ENCODE data around the gene SPATC1L. TPM values are rescaled to one million over a fixed set of nuclear protein-coding genes. Genes with fewer than 3 reads are reported as not detected.
A peak's percentile ranks its signal among the peaks of the same experiment; 100 is the strongest.

Gene SPATC1L
- total RNA-seq, 2 donors from 2014 or later, result 4.4 to 9.6 TPM

DNA sequence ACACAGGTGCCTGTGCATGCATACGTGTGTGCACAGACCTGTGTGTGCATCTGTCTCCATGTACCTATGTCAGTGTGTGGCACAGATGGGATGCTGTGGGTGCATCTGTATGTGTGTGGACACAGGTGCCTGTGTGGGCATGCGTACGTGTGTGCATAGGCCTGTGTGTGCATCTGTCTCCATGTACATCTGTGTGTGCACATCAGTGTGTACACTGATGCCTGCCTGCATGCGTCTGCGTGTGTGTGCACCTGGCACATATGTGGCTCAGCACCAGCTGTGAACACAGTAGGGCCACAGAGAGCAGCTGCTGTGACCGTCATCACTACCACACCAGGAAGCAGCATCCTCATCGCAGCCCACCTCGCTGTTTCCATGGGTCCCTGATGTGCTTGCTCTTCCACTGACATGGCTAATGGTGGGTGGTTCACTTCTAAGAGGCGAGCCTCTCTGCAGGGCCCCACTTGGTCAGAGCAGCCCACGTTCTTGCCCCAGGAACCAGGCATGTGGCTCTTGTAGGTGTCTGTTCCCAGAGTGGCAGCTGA, 9.6 kb upstream of the SPATC1L start:
- no peak overlapping the region for H3K27ac ChIP-seq
- H3K27me3 ChIP-seq, result no peaks in the 10 kb centered on the region
- DNase-seq (no peak), ATAC-seq (no peak)
- WGBS, 2 donors, result 91 to 98% methylated on average over 8 to 10 of the region's 10 CpGs
- no peaks in the 10 kb centered on the region for H3K4me1 ChIP-seq
- no peaks in the 10 kb centered on the region for H3K9me3 ChIP-seq
- TF ChIP-seq, protein P1, sequence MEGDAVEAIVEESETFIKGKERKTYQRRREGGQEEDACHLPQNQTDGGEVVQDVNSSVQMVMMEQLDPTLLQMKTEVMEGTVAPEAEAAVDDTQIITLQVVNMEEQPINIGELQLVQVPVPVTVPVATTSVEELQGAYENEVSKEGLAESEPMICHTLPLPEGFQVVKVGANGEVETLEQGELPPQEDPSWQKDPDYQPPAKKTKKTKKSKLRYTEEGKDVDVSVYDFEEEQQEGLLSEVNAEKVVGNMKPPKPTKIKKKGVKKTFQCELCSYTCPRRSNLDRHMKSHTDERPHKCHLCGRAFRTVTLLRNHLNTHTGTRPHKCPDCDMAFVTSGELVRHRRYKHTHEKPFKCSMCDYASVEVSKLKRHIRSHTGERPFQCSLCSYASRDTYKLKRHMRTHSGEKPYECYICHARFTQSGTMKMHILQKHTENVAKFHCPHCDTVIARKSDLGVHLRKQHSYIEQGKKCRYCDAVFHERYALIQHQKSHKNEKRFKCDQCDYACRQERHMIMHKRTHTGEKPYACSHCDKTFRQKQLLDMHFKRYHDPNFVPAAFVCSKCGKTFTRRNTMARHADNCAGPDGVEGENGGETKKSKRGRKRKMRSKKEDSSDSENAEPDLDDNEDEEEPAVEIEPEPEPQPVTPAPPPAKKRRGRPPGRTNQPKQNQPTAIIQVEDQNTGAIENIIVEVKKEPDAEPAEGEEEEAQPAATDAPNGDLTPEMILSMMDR (IDR thresholded peaks at IDR 0.05), result no peak
- no peak for TF ChIP-seq POLR2A (IDR thresholded peaks at IDR 0.05)
- H3K36me3 ChIP-seq (replicated peaks in 1 of 2; ENCODE audit: insufficient read depth in 1 of 2, low read depth in 2 of 2), result peaks cover 0 to 31% of the 10 kb centered on the region in 2 donors
- H3K4me3 ChIP-seq, result no peak overlapping the region
- intact Hi-C loops (cut with DNase I), result no loop called here

DNA sequence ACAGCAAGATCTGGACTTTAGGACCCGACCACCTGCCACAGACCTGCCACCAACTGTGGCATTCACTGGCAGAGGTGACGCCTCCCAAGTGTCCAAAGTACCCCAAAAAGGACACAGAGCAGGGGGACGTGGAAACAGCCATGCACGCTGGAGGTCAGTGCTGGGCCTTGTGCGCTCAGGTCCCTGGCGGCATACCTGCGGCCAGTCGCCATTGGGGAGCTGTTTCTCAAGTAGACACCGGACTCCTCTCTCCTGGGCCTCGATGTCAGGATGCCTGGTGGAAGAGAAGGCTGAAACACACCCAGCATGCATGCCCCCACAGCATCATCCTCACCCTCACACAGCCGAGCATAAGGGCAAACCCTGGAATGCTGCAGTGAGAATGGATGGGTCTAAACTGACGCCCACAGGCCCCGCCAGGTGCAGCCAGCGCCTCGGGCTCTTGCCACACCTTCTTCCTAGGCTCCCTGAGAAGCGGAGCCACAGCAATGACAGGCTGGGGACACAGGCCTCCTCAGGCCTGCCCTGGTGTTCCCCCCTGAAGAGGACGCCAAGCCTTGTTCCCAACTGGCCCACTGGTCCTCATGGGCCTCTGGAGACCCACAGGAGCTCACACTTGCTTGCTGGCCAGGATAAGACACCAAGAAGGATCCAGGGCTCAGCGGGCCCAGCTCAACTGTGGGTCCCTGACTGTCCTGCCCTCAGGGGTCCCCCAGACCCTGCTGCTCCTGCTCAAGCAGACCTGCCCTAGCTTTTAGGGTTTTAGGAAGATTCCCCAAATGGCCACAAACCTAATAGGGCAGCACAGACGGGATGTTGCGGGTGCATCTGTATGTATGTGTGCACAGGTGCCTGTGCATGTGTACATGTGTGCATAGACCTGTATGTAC, 7.7 kb upstream of the SPATC1L start:
- H3K4me1 ChIP-seq, result no peaks in the 10 kb centered on the region
- TF ChIP-seq, protein P1 (IDR thresholded peaks at IDR 0.05), result no peak
- H3K9me3 ChIP-seq, result no peaks in the 10 kb centered on the region
- DNase-seq (peak in 1 of 4 donors; percentile 9), ATAC-seq (no peak)
- WGBS, 2 donors, result 90 to 98% methylated on average over 4 to 20 of the region's 20 CpGs
- H3K4me3 ChIP-seq, result no peak overlapping the region
- intact Hi-C loops (cut with DNase I), result no loop called here
- H3K36me3 ChIP-seq (replicated peaks in 1 of 2; ENCODE audit: insufficient read depth in 1 of 2, low read depth in 2 of 2), result peaks cover 0 to 31% of the 10 kb centered on the region in 2 donors
- H3K27me3 ChIP-seq, result no peaks in the 10 kb centered on the region
- no peak overlapping the region for H3K27ac ChIP-seq

DNA sequence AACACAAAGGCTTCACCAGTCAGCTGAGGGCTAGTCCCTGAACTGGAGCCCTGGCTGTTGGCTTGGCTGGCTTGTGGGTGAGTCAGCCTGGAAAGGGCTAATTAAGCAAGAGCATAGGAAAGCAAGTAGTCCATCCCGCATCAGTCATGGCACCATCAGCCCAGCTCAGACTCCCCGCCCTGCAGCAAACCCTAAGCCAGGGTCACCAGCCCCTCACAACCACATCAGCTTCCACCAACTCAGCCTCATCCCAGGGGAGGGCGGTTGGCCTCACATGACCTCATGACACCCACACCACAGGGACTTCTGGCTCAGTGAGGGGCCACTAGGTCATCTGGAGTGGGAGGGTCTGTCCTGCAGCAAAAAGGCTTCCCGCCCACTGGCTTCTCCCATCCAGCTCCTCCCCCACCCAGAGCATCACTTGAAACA, 7.0 kb upstream of the SPATC1L start:
- peak; percentile 24 for ATAC-seq
- peak in 2 of 4 donors; percentile 16 to 29 for DNase-seq
- H3K4me1 ChIP-seq, result no peaks in the 10 kb centered on the region
- H3K27ac ChIP-seq, result no peak overlapping the region
- no peaks in the 10 kb centered on the region for H3K9me3 ChIP-seq
- intact Hi-C loops (cut with DNase I), result no loop called here
- no peaks in the 10 kb centered on the region for H3K27me3 ChIP-seq
- 83 to 97% methylated on average over 3 to 4 of the region's 4 CpGs for WGBS, 2 donors
- peaks cover 0 to 26% of the 10 kb centered on the region in 2 donors for H3K36me3 ChIP-seq (replicated peaks in 1 of 2; ENCODE audit: insufficient read depth in 1 of 2, low read depth in 2 of 2)
- TF ChIP-seq POLR2A (IDR thresholded peaks at IDR 0.05), result no peak
- TF ChIP-seq, protein P1 (IDR thresholded peaks at IDR 0.05), result no peak
- H3K4me3 ChIP-seq, result no peak overlapping the region

DNA sequence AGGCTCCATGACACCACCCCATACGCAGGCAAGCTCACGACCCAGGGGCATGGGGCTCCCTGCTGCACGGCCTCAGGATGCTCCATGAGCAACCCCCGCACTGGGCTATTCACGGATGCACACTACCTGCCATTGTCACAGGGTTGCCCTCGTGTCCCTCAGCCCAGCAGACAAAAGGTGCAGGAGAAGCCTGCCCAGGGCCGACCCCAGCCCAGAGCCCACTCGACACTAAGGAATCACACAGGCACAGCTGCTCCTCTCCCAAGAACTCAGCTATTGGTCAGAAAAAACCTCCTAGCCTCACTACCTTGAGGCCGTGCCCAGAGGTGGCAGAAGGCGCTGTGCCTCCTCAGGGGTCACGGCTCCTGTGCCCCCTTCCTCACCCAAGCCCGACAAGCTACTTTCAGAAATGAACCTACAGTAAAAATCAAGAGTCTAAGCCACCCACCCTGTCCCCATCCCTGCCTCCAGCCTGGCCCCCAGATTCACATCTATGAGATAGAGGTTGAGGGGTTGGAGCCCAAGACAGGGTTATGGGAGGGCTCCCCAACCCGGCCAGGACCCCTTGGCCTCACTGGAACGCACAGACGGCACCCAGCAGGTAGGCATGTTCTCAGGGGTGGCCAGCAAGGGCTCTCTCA, 6.4 kb upstream of the SPATC1L start:
- no peak overlapping the region for H3K27ac ChIP-seq
- TF ChIP-seq POLR2A (IDR thresholded peaks at IDR 0.05), result no peak
- TF ChIP-seq, protein P1 (IDR thresholded peaks at IDR 0.05), result no peak
- ATAC-seq, result no peak

More for the DNA sequence above, 6.4 kb upstream of the SPATC1L start:
- no peak overlapping the region for H3K4me3 ChIP-seq
- DNase-seq, result no peak
- no peaks in the 10 kb centered on the region for H3K4me1 ChIP-seq
- no peaks in the 10 kb centered on the region for H3K27me3 ChIP-seq
- H3K9me3 ChIP-seq, result no peaks in the 10 kb centered on the region
- 84 to 98% methylated on average over 10 to 14 of the region's 15 CpGs for WGBS, 2 donors
- intact Hi-C loops (cut with DNase I), result no loop called here
- H3K36me3 ChIP-seq (replicated peaks in 1 of 2; ENCODE audit: insufficient read depth in 1 of 2, low read depth in 2 of 2), result peaks cover 0 to 20% of the 10 kb centered on the region in 2 donors
